Vagina (tissue), 2 donors: ENCODE results near the gene C14orf119.

Experiments
- POLR2A ChIP-seq, 2 donors: fragments of 450-650 bp; IDR thresholded peaks; one replicate each; pipeline ENCODE4 v1.6.1; 2017; ENCODE audit warnings: antibody characterized with exemption in 2 of 2, mild to moderate bottlenecking in 2 of 2, moderate library complexity in 2 of 2
- POLR2AphosphoS5 ChIP-seq, 2 donors: sonication (generic); formaldehyde crosslinking; IDR thresholded peaks; one replicate each; pipeline ENCODE4 v1.9.0; 2017; ENCODE audit warnings: antibody characterized with exemption in 2 of 2, mild to moderate bottlenecking in 2 of 2, low read depth in 1 of 2; ENCODE audit not compliant: insufficient read depth in 1 of 2
- TF ChIP-seq, protein P1 (sequence below), 3 experiments: fragments of 450-650 bp in 2 of 3; fragments of 200-600 bp in 1 of 3; sonication (generic) in 1 of 3; IDR thresholded peaks; one replicate each; pipeline ENCODE4 v1.5.1; 2017 to 2019; ENCODE audit warnings: antibody characterized with exemption in 3 of 3, mild to moderate bottlenecking in 2 of 3, moderate library complexity in 2 of 3

DNA sequence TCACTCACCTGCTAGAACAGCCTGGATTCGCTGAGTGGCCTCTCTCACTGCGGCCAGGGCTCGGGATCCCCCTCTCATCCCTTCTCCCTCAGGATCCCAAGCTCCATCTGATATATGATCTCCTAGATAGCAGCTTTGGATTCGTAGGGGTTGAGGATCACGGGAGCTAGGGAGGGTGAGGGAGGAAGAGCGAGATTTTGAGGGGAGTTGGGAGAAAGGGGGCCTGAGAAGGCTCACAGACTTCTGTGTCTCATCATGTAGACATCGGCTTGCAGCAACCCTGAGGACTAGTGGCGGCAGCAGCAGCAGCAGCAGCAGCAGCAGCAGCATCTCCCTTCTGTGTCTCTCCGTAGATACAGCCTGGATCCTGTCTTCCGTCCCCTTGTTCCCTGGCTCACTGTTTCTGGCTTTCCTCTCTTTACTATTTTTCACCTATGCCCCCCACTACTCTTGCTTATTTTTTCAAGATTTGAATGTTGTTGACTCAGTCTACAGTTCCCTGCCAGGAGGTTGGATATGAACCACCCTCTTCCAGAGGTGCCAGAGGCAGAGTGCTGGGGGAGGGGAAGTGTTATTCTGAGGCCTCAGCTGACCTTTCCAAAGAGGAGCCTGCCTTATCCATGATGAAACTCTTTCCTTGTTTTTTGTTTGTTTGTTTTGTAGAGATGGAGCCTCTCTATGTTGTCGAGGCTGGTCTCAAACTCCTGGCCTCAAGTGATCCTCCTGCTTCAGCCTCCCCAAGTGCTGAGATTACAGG is 9.5 kb downstream of the C14orf119 start, which contains the start of gene CIROP:
- TF ChIP-seq POLR2A (IDR thresholded peaks at IDR 0.05) (no peak), POLR2AphosphoS5 (IDR thresholded peaks at IDR 0.05; ENCODE audit: insufficient read depth in 1 of 2, low read depth in 1 of 2) (no peak)
- TF ChIP-seq, protein P1, sequence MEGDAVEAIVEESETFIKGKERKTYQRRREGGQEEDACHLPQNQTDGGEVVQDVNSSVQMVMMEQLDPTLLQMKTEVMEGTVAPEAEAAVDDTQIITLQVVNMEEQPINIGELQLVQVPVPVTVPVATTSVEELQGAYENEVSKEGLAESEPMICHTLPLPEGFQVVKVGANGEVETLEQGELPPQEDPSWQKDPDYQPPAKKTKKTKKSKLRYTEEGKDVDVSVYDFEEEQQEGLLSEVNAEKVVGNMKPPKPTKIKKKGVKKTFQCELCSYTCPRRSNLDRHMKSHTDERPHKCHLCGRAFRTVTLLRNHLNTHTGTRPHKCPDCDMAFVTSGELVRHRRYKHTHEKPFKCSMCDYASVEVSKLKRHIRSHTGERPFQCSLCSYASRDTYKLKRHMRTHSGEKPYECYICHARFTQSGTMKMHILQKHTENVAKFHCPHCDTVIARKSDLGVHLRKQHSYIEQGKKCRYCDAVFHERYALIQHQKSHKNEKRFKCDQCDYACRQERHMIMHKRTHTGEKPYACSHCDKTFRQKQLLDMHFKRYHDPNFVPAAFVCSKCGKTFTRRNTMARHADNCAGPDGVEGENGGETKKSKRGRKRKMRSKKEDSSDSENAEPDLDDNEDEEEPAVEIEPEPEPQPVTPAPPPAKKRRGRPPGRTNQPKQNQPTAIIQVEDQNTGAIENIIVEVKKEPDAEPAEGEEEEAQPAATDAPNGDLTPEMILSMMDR (IDR thresholded peaks at IDR 0.05): no peak
